Activated CD8-positive, alpha-beta T cell treated with anti-CD3 and anti-CD28 coated beads for 36 hours (primary cell): ENCODE data around the gene GALNT8. TPM values are rescaled to one million over a fixed set of nuclear protein-coding genes. Genes with fewer than 3 reads are reported as not detected.
"Not testable (repeated sequence)": the region's sequence is repeated elsewhere in the genome, so short reads cannot be mapped to it uniquely, and the experiment has no call there.

ENCODE experiments used
- ATAC-seq: fragments of 200-7000 bp; cut with Tn5 transposase; one replicate; pipeline ENCODE4 v1.10.0; 2021; ENCODE audit warnings: mild to moderate bottlenecking, moderate library complexity
- CTCF ChIA-PET: fragments of 350-600 bp; sonication (Branson Sonifier 250); formaldehyde crosslinking; loops from one replicate; lab custom pipeline; 2021; ENCODE audit warnings: antibody characterized with exemption; lab: Charles Lee
- POLR2A ChIA-PET: fragments of 350-600 bp; sonication (Branson Sonifier 250); formaldehyde crosslinking; loops from one replicate; lab custom pipeline; 2021; ENCODE audit warnings: antibody characterized with exemption; lab: Charles Lee
- DNase-seq: peaks from one replicate; pipeline ENCODE4 v3.0.0-alpha.2; 2020
- H3K27ac Mint-ChIP-seq: one replicate; pipeline ENCODE4 v1.8.0; 2021; ENCODE audit warnings: mild to moderate bottlenecking, mixed read lengths
- H3K27me3 Mint-ChIP-seq: one replicate; pipeline ENCODE4 v1.8.0; 2021; ENCODE audit warnings: mixed read lengths
- H3K36me3 Mint-ChIP-seq: one replicate; pipeline ENCODE4 v1.8.0; 2021; ENCODE audit warnings: low read depth, mixed read lengths
- H3K4me1 Mint-ChIP-seq: one replicate; pipeline ENCODE4 v1.8.0; 2021; ENCODE audit warnings: low read depth, mixed read lengths
- H3K4me3 Mint-ChIP-seq: one replicate; pipeline ENCODE4 v1.8.0; 2021; ENCODE audit warnings: mild to moderate bottlenecking, moderate library complexity, mixed read lengths
- H3K9me3 Mint-ChIP-seq: one replicate; pipeline ENCODE4 v1.8.0; 2021; ENCODE audit warnings: mixed read lengths
- CTCF ChIP-seq: fragments of 200-600 bp; IDR thresholded peaks from one replicate; pipeline ENCODE4 v1.8.0; 2022; ENCODE audit warnings: antibody characterized with exemption, mild to moderate bottlenecking
- intact Hi-C: fragments of 100-400 bp; cut with micrococcal nuclease; formaldehyde crosslinking; loops from one replicate; pipeline ENCODE4 v1.10.0; 2022
- total RNA-seq, 2 experiments: library from RNA; stranded (reverse); gene quantifications; one replicate each; pipeline ENCODE4 v1.2.3, GENCODE V29; 2021

Gene GALNT8
- total RNA-seq, 2 experiments from 2014 or later = 0.38 to 0.60 TPM

GRCh38 chr12:4707306-4707705 lies 12.9 kb upstream of the GALNT8 start:
- no peak for TF ChIP-seq CTCF
- H3K4me1 Mint-ChIP-seq = peaks cover 2% of the 10 kb centered on the region
- H3K36me3 Mint-ChIP-seq = no peaks in the 10 kb centered on the region
- H3K27ac Mint-ChIP-seq = no peak overlapping the region
- peaks cover 7% of the 10 kb centered on the region for H3K27me3 Mint-ChIP-seq
- no peak overlapping the region for H3K4me3 Mint-ChIP-seq
- ChIA-PET CTCF (no interaction called here), POLR2A (no interaction called here)
- no peaks in the 10 kb centered on the region for H3K9me3 Mint-ChIP-seq
- no peak for ATAC-seq
- DNase-seq = no peak
- intact Hi-C loops = no loop called here

GRCh38 chr12:4710113-4710512 lies 10.1 kb upstream of the GALNT8 start:
- Mint-ChIP-seq H3K36me3 (no peaks in the 10 kb centered on the region), H3K27me3 (peaks cover 7% of the 10 kb centered on the region), H3K4me1 (peaks cover 2% of the 10 kb centered on the region), H3K9me3 (no peaks in the 10 kb centered on the region), H3K4me3 (no peak overlapping the region), H3K27ac (no peak overlapping the region)
- ATAC-seq (no peak), DNase-seq (no peak)
- ChIA-PET CTCF (no interaction called here), POLR2A (interaction anchor here (0.6 kb wide), 1 partner anchor 44 kb away, joined by 3 read pairs; no protein-coding TSS in a partner anchor)
- intact Hi-C loops = no loop called here
- TF ChIP-seq CTCF = no peak

DNA sequence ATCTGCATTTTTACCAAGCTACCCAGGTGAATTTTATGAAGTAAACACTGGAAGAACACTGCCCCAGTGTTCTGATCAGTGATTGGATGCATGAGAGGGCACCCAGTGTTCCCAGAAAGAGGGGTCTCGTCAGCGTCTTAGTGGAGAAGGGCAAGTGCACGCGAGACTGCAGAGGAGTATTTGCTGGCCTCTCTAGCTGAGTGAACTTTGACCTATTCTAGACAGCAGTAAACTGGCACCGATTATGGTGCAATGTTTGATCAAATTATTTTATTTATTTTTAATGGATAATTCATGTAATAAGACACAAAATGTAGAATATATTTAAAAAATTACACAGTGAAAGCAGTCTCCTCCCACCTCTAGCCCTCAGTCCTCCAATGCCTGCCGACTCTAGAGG lies 5.3 kb upstream of the GALNT8 start:
- H3K27ac Mint-ChIP-seq = no peak overlapping the region
- no peaks in the 10 kb centered on the region for H3K9me3 Mint-ChIP-seq
- H3K4me3 Mint-ChIP-seq = no peak overlapping the region
- H3K36me3 Mint-ChIP-seq = no peaks in the 10 kb centered on the region
- ChIA-PET POLR2A (no interaction called here), CTCF (no interaction called here)
- no peak for DNase-seq
- H3K4me1 Mint-ChIP-seq = no peaks in the 10 kb centered on the region
- no peak for ATAC-seq
- intact Hi-C loops = no loop called here
- H3K27me3 Mint-ChIP-seq = peaks cover 10% of the 10 kb centered on the region
- TF ChIP-seq CTCF = no peak

DNA sequence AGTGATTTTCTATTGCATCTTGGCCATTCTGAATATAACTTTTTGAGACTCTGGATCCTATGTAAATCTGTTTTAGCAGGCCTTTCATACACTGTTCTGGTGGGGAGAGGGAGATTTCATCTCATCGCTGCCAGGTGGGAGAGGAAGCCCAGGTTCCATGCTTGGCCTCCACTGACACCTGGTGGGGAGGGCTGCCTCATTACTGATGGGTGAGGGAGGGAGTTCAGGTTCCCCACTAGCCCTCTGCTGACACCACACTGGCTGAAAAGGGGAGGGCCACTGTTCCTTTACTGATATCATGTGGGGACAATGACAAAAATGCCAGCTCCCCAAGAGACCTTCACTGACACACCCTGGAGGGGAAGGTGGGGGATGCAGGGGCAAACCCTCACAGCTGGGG lies 2.4 kb upstream of the GALNT8 start:
- intact Hi-C loops = no loop called here
- ChIA-PET CTCF (interaction anchor here (1.0 kb wide), 1 partner anchor 297 kb away, joined by 3 read pairs; no protein-coding TSS in a partner anchor), POLR2A (no interaction called here)
- TF ChIP-seq CTCF = no peak
- Mint-ChIP-seq H3K9me3 (no peaks in the 10 kb centered on the region), H3K4me1 (no peaks in the 10 kb centered on the region), H3K27ac (no peak overlapping the region), H3K27me3 (peaks cover 27% of the 10 kb centered on the region), H3K4me3 (no peak overlapping the region), H3K36me3 (no peaks in the 10 kb centered on the region)
- peak; percentile 9 for DNase-seq
- no peak for ATAC-seq

DNA sequence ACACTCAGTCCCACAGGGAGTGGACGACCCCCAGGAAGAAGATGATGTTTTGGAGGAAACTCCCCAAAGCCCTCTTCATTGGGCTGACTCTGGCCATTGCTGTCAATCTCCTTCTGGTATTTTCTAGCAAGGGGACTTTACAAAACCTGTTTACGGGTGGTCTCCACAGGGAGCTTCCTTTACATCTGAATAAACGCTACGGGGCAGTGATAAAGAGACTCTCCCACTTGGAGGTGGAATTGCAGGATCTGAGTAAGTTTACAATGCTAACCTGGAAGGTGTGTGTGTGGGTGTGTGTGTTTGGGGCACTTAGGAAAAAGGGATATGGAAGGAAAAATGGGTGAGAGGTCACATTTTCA lies 416 bp downstream of the GALNT8 start:
- H3K27ac Mint-ChIP-seq = no peak overlapping the region

GRCh38 chr12:4721587-4721986 lies 1.4 kb downstream of the GALNT8 start:
- H3K36me3 Mint-ChIP-seq, intact Hi-C loops, H3K4me1 Mint-ChIP-seq, POLR2A ChIA-PET, ATAC-seq, DNase-seq, H3K4me3 Mint-ChIP-seq, H3K27ac Mint-ChIP-seq, CTCF ChIA-PET, H3K9me3 Mint-ChIP-seq: not testable (repeated sequence)
- H3K27me3 Mint-ChIP-seq = peaks cover 27% of the 10 kb centered on the region

More for the DNA sequence above, 416 bp downstream of the GALNT8 start:
- H3K36me3 Mint-ChIP-seq = no peaks in the 10 kb centered on the region
- H3K9me3 Mint-ChIP-seq = no peaks in the 10 kb centered on the region
- H3K27me3 Mint-ChIP-seq = peaks cover 27% of the 10 kb centered on the region
- ChIA-PET POLR2A (no interaction called here), CTCF (no interaction called here)
- DNase-seq = no peak
- no peak for ATAC-seq
- no peak overlapping the region for H3K4me3 Mint-ChIP-seq
- TF ChIP-seq CTCF = no peak
- intact Hi-C loops = no loop called here
- no peaks in the 10 kb centered on the region for H3K4me1 Mint-ChIP-seq
